Measurements from ENCODE around the gene TBX1.

TBX1 gene

GRCh38 chr22:19770349-19771220, 10.0 kb downstream of the TBX1 start:
- DNase-seq (ENCODE audit: insufficient read length, low spot score): no peak
- no peak for TF ChIP-seq CTCF (IDR thresholded peaks at IDR 0.05; ENCODE audit: insufficient read depth, missing control alignments)
- no peak for FAIRE-seq

- FAIRE-seq: no peak
- TF ChIP-seq CTCF (IDR thresholded peaks at IDR 0.05; ENCODE audit: insufficient read depth, missing control alignments): no peak
- DNase-seq (ENCODE audit: insufficient read length, low spot score): no peak
Measured at GRCh38 chr22:19772422-19772672, 11.8 kb downstream of the TBX1 start.

- no peak for DNase-seq (ENCODE audit: insufficient read length, low spot score)
- FAIRE-seq: no peak
- TF ChIP-seq CTCF (IDR thresholded peaks at IDR 0.05; ENCODE audit: insufficient read depth, missing control alignments): no peak
Measured at GRCh38 chr22:19772673-19773469, 12.3 kb downstream of the TBX1 start.

- no peak for TF ChIP-seq CTCF (IDR thresholded peaks at IDR 0.05; ENCODE audit: insufficient read depth, missing control alignments)
- FAIRE-seq (no peak), DNase-seq (ENCODE audit: insufficient read length, low spot score) (no peak)
Measured at GRCh38 chr22:19773470-19774040, 13.0 kb downstream of the TBX1 start.

GRCh38 chr22:19774628-19775027, 14.1 kb downstream of the TBX1 start:
- FAIRE-seq: no peak

GRCh38 chr22:19775496-19776325, 15.1 kb downstream of the TBX1 start:
- FAIRE-seq: no peak
- TF ChIP-seq CTCF (IDR thresholded peaks at IDR 0.05; ENCODE audit: insufficient read depth, missing control alignments): no peak

More at GRCh38 chr22:19774628-19775027, 14.1 kb downstream of the TBX1 start:
- DNase-seq (ENCODE audit: insufficient read length, low spot score): no peak
- no peak for TF ChIP-seq CTCF (IDR thresholded peaks at IDR 0.05; ENCODE audit: insufficient read depth, missing control alignments)

More at GRCh38 chr22:19775496-19776325, 15.1 kb downstream of the TBX1 start:
- DNase-seq (ENCODE audit: insufficient read length, low spot score): no peak

Measured in D721Med (cell line).